GM23338 (cell line): Measurements from ENCODE around the gene AIMP1. TPM values are rescaled to one million over a fixed set of nuclear protein-coding genes. Genes with fewer than 3 reads are reported as not detected.

Experiments used
- ATAC-seq: fragments of 200-7000 bp; cut with Tn5 transposase; 3 replicates; pipeline ENCODE4 v1.9.1; 2020
- DNase-seq: peaks from one replicate; pipeline ENCODE4 v3.0.0-alpha.2; 2015; ENCODE audit warnings: low spot score
- H2AFZ ChIP-seq: fragments of 200-600 bp; sonication (generic); 2 replicates; pipeline ENCODE4 v1.8.0; 2016; ENCODE audit warnings: antibody characterized with exemption, mild to moderate bottlenecking, moderate library complexity
- H3F3A ChIP-seq: fragments of 200-600 bp; sonication (generic); replicated peaks from 2 replicates; pipeline ENCODE4 v1.8.0; 2017; ENCODE audit warnings: antibody characterized with exemption, mixed run types, low read depth
- H3K27ac ChIP-seq: fragments of 200-600 bp; sonication (generic); 2 replicates; pipeline ENCODE4 v1.6.1; 2016; ENCODE audit warnings: low read depth
- H3K27me3 ChIP-seq: fragments of 200-600 bp; sonication (generic); 2 replicates; pipeline ENCODE4 v1.8.0; 2016; ENCODE audit warnings: mild to moderate bottlenecking, mixed run types, moderate library complexity; ENCODE audit not compliant: insufficient read depth
- H3K36me3 ChIP-seq: fragments of 200-600 bp; sonication (generic); 2 replicates; pipeline ENCODE4 v1.8.0; 2016; ENCODE audit warnings: mild to moderate bottlenecking; ENCODE audit not compliant: insufficient read depth
- H3K4me1 ChIP-seq: fragments of 200-600 bp; sonication (generic); 2 replicates; pipeline ENCODE4 v1.8.0; 2016; ENCODE audit warnings: mild to moderate bottlenecking, moderate library complexity; ENCODE audit not compliant: insufficient read depth
- H3K4me2 ChIP-seq: fragments of 200-600 bp; sonication (generic); 2 replicates; pipeline ENCODE4 v1.7.1; 2017; ENCODE audit warnings: mixed run types
- H3K4me3 ChIP-seq: fragments of 200-600 bp; sonication (generic); 2 replicates; pipeline ENCODE4 v1.6.1; 2016; ENCODE audit warnings: mixed run types
- H3K79me2 ChIP-seq: fragments of 200-600 bp; sonication (generic); replicated peaks from 2 replicates; pipeline ENCODE4 v1.8.0; 2017; ENCODE audit warnings: mild to moderate bottlenecking; ENCODE audit not compliant: insufficient read depth
- H3K9me2 ChIP-seq: fragments of 200-600 bp; sonication (generic); 2 replicates; pipeline ENCODE4 v1.8.0; 2017; ENCODE audit not compliant: insufficient read depth
- H4K20me1 ChIP-seq: fragments of 200-600 bp; sonication (generic); replicated peaks from 2 replicates; pipeline ENCODE4 v1.8.0; 2017; ENCODE audit warnings: mild to moderate bottlenecking; ENCODE audit not compliant: insufficient read depth
- H3K27ac Mint-ChIP-seq: 2 replicates; pipeline ENCODE4 v1.8.0; 2020; ENCODE audit warnings: inconsistent platforms, mild to moderate bottlenecking, moderate library complexity, mixed read lengths
- H3K27me3 Mint-ChIP-seq: 3 replicates; pipeline ENCODE4 v1.8.0; 2022; ENCODE audit warnings: low read depth, mild to moderate bottlenecking, moderate library complexity, mixed read lengths, inconsistent platforms; ENCODE audit not compliant: insufficient read depth, poor library complexity
- H3K36me3 Mint-ChIP-seq: 3 replicates; pipeline ENCODE4 v1.8.0; 2021; ENCODE audit warnings: low read depth, mild to moderate bottlenecking, inconsistent platforms, moderate library complexity, mixed read lengths
- H3K4me1 Mint-ChIP-seq: 3 replicates; pipeline ENCODE4 v1.8.0; 2020; ENCODE audit warnings: mild to moderate bottlenecking, inconsistent platforms, mixed read lengths
- H3K4me3 Mint-ChIP-seq: 3 replicates; pipeline ENCODE4 v1.8.0; 2021; ENCODE audit warnings: moderate library complexity, mild to moderate bottlenecking, inconsistent platforms, mixed read lengths
- H3K9me3 Mint-ChIP-seq: 3 replicates; pipeline ENCODE4 v1.8.0; 2020; ENCODE audit warnings: moderate library complexity, mild to moderate bottlenecking, inconsistent platforms, mixed read lengths
- CTCF ChIP-seq, 2 experiments: fragments of 200-600 bp in 1 of 2; sonication (generic) in 1 of 2; conservative IDR thresholded peaks; 2 replicates each; pipeline versions ENCODE4 v1.5.1 to v1.6.1; 2016 to 2017; ENCODE audit warnings: antibody characterized with exemption in 2 of 2, low read depth in 2 of 2, mild to moderate bottlenecking in 2 of 2, moderate library complexity in 1 of 2
- ETS1 ChIP-seq: IDR thresholded peaks from 2 replicates; pipeline ENCODE4 v1.6.1; 2016; ENCODE audit warnings: antibody characterized with exemption
- EZH2 ChIP-seq: fragments of 200-600 bp; sonication (generic); IDR thresholded peaks from one replicate; pipeline ENCODE4 v1.8.0; 2017; ENCODE audit warnings: antibody characterized with exemption, mild to moderate bottlenecking, low read depth; ENCODE audit not compliant: unreplicated experiment
- EZH2phosphoT487 ChIP-seq: fragments of 200-600 bp; sonication (generic); IDR thresholded peaks from one replicate; pipeline ENCODE4 v1.8.1; 2018; ENCODE audit warnings: antibody characterized with exemption; ENCODE audit not compliant: unreplicated experiment
- JUNB ChIP-seq: IDR thresholded peaks from one replicate; pipeline ENCODE4 v1.6.1; 2016; ENCODE audit warnings: antibody characterized with exemption; ENCODE audit not compliant: unreplicated experiment
- NANOG ChIP-seq: IDR thresholded peaks from 2 replicates; pipeline ENCODE4 v1.6.1; 2016; ENCODE audit warnings: antibody characterized with exemption, borderline replicate concordance
- polyA plus RNA-seq: library from polyadenylated mRNA; unstranded; fragments of >200 nt; fragmentation: Nextera tagmentation; extraction: Ambion mirVana; gene quantifications from 2 replicates; pipeline ENCODE4 v1.2.1, GENCODE V29; 2016
- total RNA-seq: library from RNA; depleted of rRNA; stranded (reverse); fragments of >200 nt; shearing (Covaris generic); gene quantifications from 2 replicates; pipeline ENCODE4 v1.2.3, GENCODE V29; 2014

The AIMP1 gene
- total and polyA plus RNA-seq, 2 experiments from 2014 or later: 34.5 to 200 TPM

- Histone ChIP-seq H3F3A (no peaks in the 10 kb centered on the region), H3K27me3 (no peaks in the 10 kb centered on the region), H3K79me2 (no peaks in the 10 kb centered on the region), H2AFZ (no peak overlapping the region), H3K4me1 (no peaks in the 10 kb centered on the region), H3K36me3 (no peaks in the 10 kb centered on the region), H3K9me2 (no peaks in the 10 kb centered on the region), H3K4me2 (no peak overlapping the region), H4K20me1 (no peaks in the 10 kb centered on the region), H3K27ac (no peak overlapping the region), H3K4me3 (no peak overlapping the region)
- no peaks in the 10 kb centered on the region for H3K27me3 Mint-ChIP-seq
- no peaks in the 10 kb centered on the region for H3K9me3 Mint-ChIP-seq
- DNase-seq: peak; percentile 83
- TF ChIP-seq CTCF (conservative IDR thresholded peaks at IDR 0.05; ENCODE audit: low read depth in 2 of 2): peak; percentile 81 to 87
- TF ChIP-seq NANOG: no peak
- H3K4me3 Mint-ChIP-seq: no peak overlapping the region
- H3K36me3 Mint-ChIP-seq: no peaks in the 10 kb centered on the region
- no peak overlapping the region for H3K27ac Mint-ChIP-seq
- peak; percentile 88 for ATAC-seq
- H3K4me1 Mint-ChIP-seq: peaks cover 8% of the 10 kb centered on the region; the same call in 1 of the 3 replicates
These were observed 53.2 kb downstream of the AIMP1 start for GRCh38 chr4:106369456-106370060.

- Mint-ChIP-seq H3K4me1 (peaks cover 8% of the 10 kb centered on the region; the same call in 1 of the 3 replicates), H3K9me3 (no peaks in the 10 kb centered on the region), H3K36me3 (no peaks in the 10 kb centered on the region), H3K4me3 (no peak overlapping the region), H3K27me3 (no peaks in the 10 kb centered on the region), H3K27ac (peak overlapping the region; percentile 22; the same call in 1 of the 2 replicates)
- no peak overlapping the region for H2AFZ ChIP-seq
- no peaks in the 10 kb centered on the region for H3K9me2 ChIP-seq
- H4K20me1 ChIP-seq: no peaks in the 10 kb centered on the region
- no peaks in the 10 kb centered on the region for H3K79me2 ChIP-seq
- H3K27me3 ChIP-seq: no peaks in the 10 kb centered on the region
- no peaks in the 10 kb centered on the region for H3K4me1 ChIP-seq
- no peaks in the 10 kb centered on the region for H3K36me3 ChIP-seq
- no peak overlapping the region for H3K4me3 ChIP-seq
- TF ChIP-seq JUNB: no peak
- ATAC-seq (no peak), DNase-seq (no peak)
- H3F3A ChIP-seq: no peaks in the 10 kb centered on the region
- H3K27ac ChIP-seq: no peak overlapping the region
- H3K4me2 ChIP-seq: no peak overlapping the region
These were observed 53.9 kb downstream of the AIMP1 start for GRCh38 chr4:106370214-106370613.

DNA sequence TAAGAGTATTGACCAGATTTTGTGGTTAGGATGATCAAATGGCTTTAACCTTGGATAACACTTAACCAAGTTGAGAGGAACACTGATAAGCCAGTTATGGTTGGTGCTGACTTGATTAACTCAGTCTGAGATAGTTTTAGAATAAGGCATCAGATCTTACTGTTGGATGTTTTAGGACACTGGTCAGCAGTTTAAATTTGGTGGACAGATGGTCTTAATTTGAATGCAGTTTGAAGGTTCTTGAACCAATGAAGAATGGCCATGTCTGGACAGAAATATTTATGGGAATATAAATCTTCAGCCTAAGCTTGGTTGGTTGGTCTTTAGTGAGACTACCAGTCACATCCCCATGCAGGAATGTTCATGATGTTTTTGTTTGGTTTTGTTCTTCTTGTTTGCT, 54.8 kb downstream of the AIMP1 start:
- Mint-ChIP-seq H3K36me3 (no peaks in the 10 kb centered on the region), H3K27ac (no peak overlapping the region), H3K9me3 (no peaks in the 10 kb centered on the region), H3K4me3 (no peak overlapping the region), H3K4me1 (peaks cover 8% of the 10 kb centered on the region; the same call in 1 of the 3 replicates), H3K27me3 (no peaks in the 10 kb centered on the region)
- H2AFZ ChIP-seq: no peak overlapping the region; the same call in 1 of the 2 replicates
- no peak overlapping the region for H3K27ac ChIP-seq
- no peaks in the 10 kb centered on the region for H3K9me2 ChIP-seq
- no peak overlapping the region for H3K4me2 ChIP-seq
- H4K20me1 ChIP-seq: no peaks in the 10 kb centered on the region
- H3K79me2 ChIP-seq: no peaks in the 10 kb centered on the region
- no peaks in the 10 kb centered on the region for H3K36me3 ChIP-seq
- H3K4me1 ChIP-seq: no peaks in the 10 kb centered on the region
- no peaks in the 10 kb centered on the region for H3F3A ChIP-seq
- no peaks in the 10 kb centered on the region for H3K27me3 ChIP-seq
- no peak for ATAC-seq
- H3K4me3 ChIP-seq: no peak overlapping the region
- DNase-seq: no peak
- TF ChIP-seq EZH2 (no peak), EZH2phosphoT487 (no peak), NANOG (no peak), ETS1 (no peak), CTCF (conservative IDR thresholded peaks at IDR 0.05; ENCODE audit: low read depth in 2 of 2) (no peak)
